ENCODE measurements around the gene MYL10. TPM values are rescaled to one million over a fixed set of nuclear protein-coding genes. Genes with fewer than 3 reads are reported as not detected.

Gene MYL10
- total RNA-seq, 1 donor from 2014 or later, result not detected

- Histone ChIP-seq H3K27ac (no peak overlapping the region), H3K36me3 (no peaks in the 10 kb centered on the region), H3K4me3 (no peak overlapping the region), H3K4me1 (no peaks in the 10 kb centered on the region), H3K9me3 (no peaks in the 10 kb centered on the region), H3K27me3 (no peaks in the 10 kb centered on the region)
- no peak for DNase-seq
- peak; percentile 6 for ATAC-seq
- no peak for TF ChIP-seq CTCF (IDR thresholded peaks at IDR 0.05)
- intact Hi-C loops (cut with DNase I), result no loop called here
Observed at GRCh38 chr7:101563943-101564777, 64.9 kb downstream of the MYL10 start.

Other genes with a start within 250 kb of the MYL10 start
- 132 TPM for gene CUX1, start 188.3 kb upstream of the MYL10 start, total RNA-seq